Stimulated activated CD8-positive, alpha-beta memory T cell treated with anti-CD3 and anti-CD28 coated beads, Interleukin-2, amount 100 ng/mL, for 1 hour (primary cell): ENCODE results near the gene NCL.
"Not testable (repeated sequence)": the region's sequence is repeated elsewhere in the genome, so short reads cannot be mapped to it uniquely, and the experiment has no call there.

Experiments used
- DNase-seq, 2 donors: peaks; one replicate each; pipeline ENCODE4 v3.0.0-alpha.2; 2020; ENCODE audit warnings: low read depth in 2 of 2

NCL gene

GRCh38 chr2:231405601-231406367 lies 58.5 kb downstream of the NCL start:
- not testable (repeated sequence) for DNase-seq

DNA sequence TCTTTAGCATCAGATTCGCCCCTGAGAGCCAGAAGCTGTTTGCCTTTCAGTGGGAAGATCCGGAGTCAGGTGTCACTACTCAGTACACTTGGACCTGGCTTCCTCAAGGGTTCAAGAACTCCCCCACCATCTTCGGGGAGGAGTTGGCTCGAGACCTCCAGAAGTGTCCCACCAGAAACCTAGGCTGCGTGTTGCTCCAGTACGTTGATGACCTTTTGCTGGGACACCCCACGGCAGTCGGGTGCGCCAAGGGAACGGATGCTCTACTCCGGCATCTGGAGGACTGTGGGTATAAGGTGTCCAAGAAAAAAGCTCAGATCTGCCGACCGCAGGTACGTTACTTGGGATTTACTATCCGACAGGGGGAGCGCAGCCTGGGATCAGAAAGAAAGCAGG lies 60.1 kb downstream of the NCL start:
- not testable (repeated sequence) for DNase-seq
